GM19463 (cell line): ENCODE results near the gene MMEL1.

ENCODE experiments used
- ATAC-seq: cut with Tn5 transposase; IDR thresholded peaks from one replicate; pipeline ENCODE4 v1.9.1; 2021; ENCODE audit warnings: mild to moderate bottlenecking, moderate library complexity; ENCODE audit not compliant: unreplicated experiment

Gene MMEL1

GRCh38 chr1:2547210-2548067, 85.4 kb downstream of the MMEL1 start:
- no peak for ATAC-seq

- ATAC-seq, result peak; percentile 33
These were observed 86.2 kb downstream of the MMEL1 start for GRCh38 chr1:2546515-2547209.

- peak; percentile 45 for ATAC-seq
These were observed 86.9 kb downstream of the MMEL1 start for GRCh38 chr1:2545754-2546514.

GRCh38 chr1:2544875-2545640, 87.8 kb downstream of the MMEL1 start:
- no peak for ATAC-seq

GRCh38 chr1:2544093-2544874, 88.5 kb downstream of the MMEL1 start:
- ATAC-seq, result no peak

- no peak for ATAC-seq
These were observed 89.2 kb downstream of the MMEL1 start for GRCh38 chr1:2543543-2544092.

GRCh38 chr1:2542246-2542915, 90.4 kb downstream of the MMEL1 start:
- no peak for ATAC-seq

- no peak for ATAC-seq
These were observed 91.1 kb downstream of the MMEL1 start for GRCh38 chr1:2541619-2542245.

GRCh38 chr1:2540816-2541492, 91.9 kb downstream of the MMEL1 start:
- no peak for ATAC-seq
